Smooth muscle cell (in vitro differentiated cells): ENCODE measurements around the gene GSTA3. TPM values are rescaled to one million over a fixed set of nuclear protein-coding genes. Genes with fewer than 3 reads are reported as not detected.
"Not testable (repeated sequence)": the region's sequence is repeated elsewhere in the genome, so short reads cannot be mapped to it uniquely, and the experiment has no call there.

Experiments used
- DNase-seq: peaks from one replicate; lab custom pipeline; 2025; ENCODE audit not compliant: unreplicated experiment; lab: John Stamatoyannopoulos, UW
- H2AFZ ChIP-seq: fragments of 200-600 bp; sonication (generic); 2 replicates; pipeline ENCODE4 v1.6.0; 2016; ENCODE audit warnings: antibody characterized with exemption, low read depth, mild to moderate bottlenecking
- H3F3A ChIP-seq: fragments of 200-600 bp; sonication (generic); 2 replicates; pipeline ENCODE4 v1.6.0; 2017; ENCODE audit warnings: antibody characterized with exemption, low read depth
- H3K27ac ChIP-seq: fragments of 200-600 bp; sonication (generic); 2 replicates; pipeline ENCODE4 v1.5.1; 2016; ENCODE audit warnings: low read depth, mild to moderate bottlenecking
- H3K27me3 ChIP-seq: fragments of 200-600 bp; sonication (generic); 2 replicates; pipeline ENCODE4 v1.6.1; 2016; ENCODE audit warnings: low read depth, mild to moderate bottlenecking
- H3K36me3 ChIP-seq: fragments of 200-600 bp; sonication (generic); 2 replicates; pipeline ENCODE4 v1.5.1; 2016; ENCODE audit warnings: low read depth
- H3K4me1 ChIP-seq: fragments of 200-600 bp; sonication (generic); 2 replicates; pipeline ENCODE4 v1.5.1; 2016; ENCODE audit warnings: low read depth
- H3K4me2 ChIP-seq: fragments of 200-600 bp; sonication (generic); 2 replicates; pipeline ENCODE4 v1.6.0; 2016; ENCODE audit warnings: mild to moderate bottlenecking
- H3K4me3 ChIP-seq: fragments of 200-600 bp; sonication (generic); 2 replicates; pipeline ENCODE4 v1.5.1; 2016; ENCODE audit warnings: mild to moderate bottlenecking
- H3K79me2 ChIP-seq: fragments of 200-600 bp; sonication (generic); 2 replicates; pipeline ENCODE4 v1.6.0; 2016; ENCODE audit warnings: low read depth, mild to moderate bottlenecking
- H3K9ac ChIP-seq: fragments of 200-600 bp; sonication (generic); 2 replicates; pipeline ENCODE4 v1.6.0; 2016; ENCODE audit warnings: low read depth
- H3K9me3 ChIP-seq: fragments of 200-600 bp; sonication (generic); replicated peaks from 2 replicates; pipeline ENCODE4 v1.5.1; 2016; ENCODE audit warnings: low read depth
- H4K20me1 ChIP-seq: fragments of 200-600 bp; sonication (generic); 2 replicates; pipeline ENCODE4 v1.6.0; 2016; ENCODE audit warnings: low read depth
- CTCF ChIP-seq: fragments of 200-600 bp; sonication (generic); IDR thresholded peaks from 2 replicates; pipeline ENCODE4 v1.5.1; 2017; ENCODE audit warnings: borderline replicate concordance, mild to moderate bottlenecking, antibody characterized with exemption; ENCODE audit not compliant: insufficient read depth, poor library complexity, severe bottlenecking
- WGBS: methylation state at CpG from one replicate; pipeline ENCODE4 v1.1.7; 2016; ENCODE audit warnings: low lambda C conversion rate; 5-methylcytosine and 5-hydroxymethylcytosine counted together
- polyA plus RNA-seq: library from polyadenylated mRNA; unstranded; fragments of >200 nt; fragmentation: Nextera tagmentation; extraction: Ambion mirVana; gene quantifications from 2 replicates; pipeline ENCODE4 v1.2.1, GENCODE V29; 2016
- total RNA-seq: library from RNA; depleted of rRNA; stranded (reverse); fragments of >200 nt; gene quantifications from 2 replicates; pipeline ENCODE4 v1.2.3, GENCODE V29; 2014

Gene GSTA3
- total and polyA plus RNA-seq, 2 experiments from 2014 or later = not detected

DNA sequence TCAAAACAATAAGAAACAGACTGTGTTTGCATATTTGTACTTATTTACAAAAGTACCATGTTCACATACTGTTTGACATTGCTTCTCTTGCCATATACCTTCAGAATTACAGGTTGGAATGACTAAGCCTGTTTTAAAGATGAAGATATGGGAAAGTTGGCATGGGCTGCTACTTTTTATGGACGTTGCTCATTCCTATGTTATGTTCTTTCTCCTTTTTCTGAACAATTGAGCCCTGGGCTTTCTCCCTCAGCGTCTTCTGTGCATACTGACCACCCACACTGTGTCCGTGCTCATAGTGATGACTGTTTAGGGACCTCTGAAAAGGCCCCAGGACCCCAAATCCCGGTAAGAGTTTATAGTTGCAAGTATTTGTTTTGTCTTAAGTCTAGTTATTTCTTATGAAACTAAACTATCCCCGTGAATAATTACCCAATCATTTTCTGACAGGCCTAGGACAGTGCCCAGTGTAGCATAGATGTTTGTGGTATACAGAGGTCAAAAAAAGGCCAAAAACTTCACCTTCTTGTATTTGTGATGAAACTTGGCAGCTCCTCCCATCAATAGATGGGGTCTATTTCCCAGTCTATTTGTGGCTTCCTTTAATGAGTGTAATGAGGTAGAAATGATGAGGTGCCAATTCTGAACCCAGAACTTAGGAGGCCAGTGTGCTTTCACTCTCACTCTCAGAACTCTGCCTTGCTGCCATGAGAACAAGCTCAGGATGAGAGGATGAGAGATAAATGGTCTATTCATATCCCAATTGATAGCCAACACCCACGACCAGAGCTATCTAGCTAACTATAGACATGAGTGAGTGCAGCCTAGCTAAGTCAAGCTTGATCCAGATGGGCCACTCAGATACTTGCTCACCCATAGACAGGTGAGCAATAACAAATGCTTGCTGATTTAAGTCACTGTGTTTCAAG is 44.7 kb upstream of the GSTA3 start:
- no peaks in the 10 kb centered on the region for H3K27me3 ChIP-seq
- DNase-seq = no peak
- no peak overlapping the region for H3K27ac ChIP-seq
- no peaks in the 10 kb centered on the region for H3F3A ChIP-seq
- H3K9me3 ChIP-seq = no peaks in the 10 kb centered on the region
- no peak for TF ChIP-seq CTCF
- WGBS = 55% methylated on average over 6 of the region's 6 CpGs
- H3K36me3 ChIP-seq = no peaks in the 10 kb centered on the region
- H3K4me1 ChIP-seq = no peaks in the 10 kb centered on the region
- no peaks in the 10 kb centered on the region for H3K79me2 ChIP-seq
- no peak overlapping the region for H3K9ac ChIP-seq
- H3K4me3 ChIP-seq = no peak overlapping the region
- no peak overlapping the region for H3K4me2 ChIP-seq
- no peaks in the 10 kb centered on the region for H4K20me1 ChIP-seq
- no peak overlapping the region for H2AFZ ChIP-seq

GRCh38 chr6:52946306-52946705 is 36.8 kb upstream of the GSTA3 start:
- H3K9ac ChIP-seq = no peak overlapping the region
- H3K36me3 ChIP-seq = no peaks in the 10 kb centered on the region
- no peak for TF ChIP-seq CTCF
- no peaks in the 10 kb centered on the region for H3K9me3 ChIP-seq
- 22% methylated on average over 5 of the region's 5 CpGs for WGBS
- no peak overlapping the region for H3K27ac ChIP-seq
- H3K4me3 ChIP-seq = no peak overlapping the region
- H3K79me2 ChIP-seq = no peaks in the 10 kb centered on the region
- no peaks in the 10 kb centered on the region for H3F3A ChIP-seq
- no peak overlapping the region for H2AFZ ChIP-seq
- H3K27me3 ChIP-seq = no peaks in the 10 kb centered on the region
- H3K4me2 ChIP-seq = no peak overlapping the region
- no peaks in the 10 kb centered on the region for H3K4me1 ChIP-seq
- DNase-seq = no peak
- H4K20me1 ChIP-seq = no peaks in the 10 kb centered on the region

DNA sequence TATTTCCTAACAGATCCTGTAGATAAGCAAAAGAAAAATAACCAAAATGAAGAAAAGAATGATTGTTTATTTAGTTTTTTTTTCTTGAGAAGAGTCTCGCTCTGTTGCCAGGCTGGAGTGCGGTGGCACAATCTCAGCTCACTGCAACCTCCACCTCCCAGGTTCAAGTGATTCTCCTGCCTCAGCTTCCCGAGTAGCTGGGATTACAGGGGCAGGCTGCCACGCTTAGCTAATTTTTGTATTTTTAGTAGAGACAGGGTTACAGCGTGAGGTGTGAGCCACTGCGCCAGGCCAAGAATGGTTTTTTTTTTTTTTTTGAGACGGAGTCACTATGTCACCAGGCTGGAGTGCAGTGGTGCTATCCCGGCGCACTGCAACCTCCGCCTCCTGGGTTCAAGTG is 33.3 kb upstream of the GSTA3 start:
- not testable (repeated sequence) for H3F3A ChIP-seq, H3K36me3 ChIP-seq, H4K20me1 ChIP-seq, H3K27ac ChIP-seq, H3K4me1 ChIP-seq, H3K9ac ChIP-seq, H2AFZ ChIP-seq, DNase-seq, H3K4me2 ChIP-seq, H3K4me3 ChIP-seq, H3K79me2 ChIP-seq, H3K9me3 ChIP-seq, H3K27me3 ChIP-seq
- 90% methylated on average over 10 of the region's 10 CpGs for WGBS

- H3K4me3 ChIP-seq = no peak overlapping the region
- no peaks in the 10 kb centered on the region for H3F3A ChIP-seq
- H3K36me3 ChIP-seq = no peaks in the 10 kb centered on the region
- H2AFZ ChIP-seq = no peak overlapping the region
- 76% methylated on average over 4 of the region's 4 CpGs for WGBS
- no peak for TF ChIP-seq CTCF
- no peak overlapping the region for H3K27ac ChIP-seq
- no peaks in the 10 kb centered on the region for H3K79me2 ChIP-seq
- no peak overlapping the region for H3K9ac ChIP-seq
- no peaks in the 10 kb centered on the region for H3K9me3 ChIP-seq
- no peaks in the 10 kb centered on the region for H4K20me1 ChIP-seq
- H3K4me1 ChIP-seq = no peaks in the 10 kb centered on the region
- DNase-seq = no peak
- H3K27me3 ChIP-seq = no peaks in the 10 kb centered on the region
- H3K4me2 ChIP-seq = no peak overlapping the region
Measured at GRCh38 chr6:52942221-52942620, 32.7 kb upstream of the GSTA3 start.
